Endothelial cell of umbilical vein (primary cell): ENCODE data around the gene ZNF829. TPM values are rescaled to one million over a fixed set of nuclear protein-coding genes. Genes with fewer than 3 reads are reported as not detected.
A peak's percentile ranks its signal among the peaks of the same experiment; 100 is the strongest.

Experiments used
- BruUV-seq: library from RNA; stranded (reverse); fragments of 400-500 nt; replicated peaks from 2 replicates; lab custom pipeline; 2021; lab: Mats Ljungman, UMichigan
- CTCF ChIA-PET: fragments of 300-600, 350-600 bp; sonication (Branson Sonifier 250); formaldehyde crosslinking; loops from one replicate; lab custom pipeline; 2021; ENCODE audit warnings: antibody characterized with exemption, inconsistent platforms; lab: Charles Lee
- POLR2A ChIA-PET: fragments of 300-600, 350-600 bp; sonication (Branson Sonifier 250); formaldehyde crosslinking; loops from one replicate; lab custom pipeline; 2021; ENCODE audit warnings: antibody characterized with exemption, inconsistent platforms; lab: Charles Lee
- DNase-seq: peaks from one replicate; pipeline ENCODE4 v3.0.0-alpha.2; 2011; ENCODE audit warnings: low read depth, low spot score
- FAIRE-seq: peaks from 2 replicates; lab custom pipeline; 2011; peaks lifted over from hg19 to GRCh38; lab: Jason Lieb, UNC
- H2AFZ ChIP-seq: 2 replicates; pipeline ENCODE4 v1.6.0; 2012; ENCODE audit warnings: low read depth, low read length, control low read depth, inconsistent platforms
- H3K27ac ChIP-seq: 2 replicates; pipeline ENCODE4 v1.5.1; 2011; ENCODE audit warnings: low read depth, mild to moderate bottlenecking, control low read depth, low read length, moderate library complexity; ENCODE audit not compliant: insufficient read depth
- H3K27me3 ChIP-seq, 2 experiments: 2 replicates each; pipeline versions ENCODE4 v1.6.0 to v1.6.1; 2011; ENCODE audit warnings: low read length in 2 of 2, mixed read lengths in 1 of 2; ENCODE audit not compliant: control insufficient read depth in 2 of 2, insufficient read depth in 2 of 2
- H3K36me3 ChIP-seq, 2 experiments: 2 replicates in 1 of 2; 3 replicates in 1 of 2; pipeline ENCODE4 v1.5.1; 2011; ENCODE audit warnings: low read length in 2 of 2, mild to moderate bottlenecking in 1 of 2, moderate library complexity in 1 of 2; ENCODE audit not compliant: control insufficient read depth in 2 of 2, insufficient read depth in 2 of 2; ENCODE audit errors: extremely low read depth in 1 of 2
- H3K4me1 ChIP-seq: 3 replicates; pipeline ENCODE4 v1.5.1; 2011; ENCODE audit warnings: mild to moderate bottlenecking, low read length; ENCODE audit not compliant: control insufficient read depth, insufficient read depth; ENCODE audit errors: extremely low read depth
- H3K4me2 ChIP-seq: 2 replicates; pipeline ENCODE4 v1.6.1; 2011; ENCODE audit warnings: low read length, control low read depth, mixed read lengths; ENCODE audit not compliant: insufficient read depth
- H3K4me3 ChIP-seq, 3 experiments: fragments of 200-600 bp in 1 of 3; sonication (generic), shearing (Covaris generic) in 1 of 3; replicated peaks in 1 of 3; 2 replicates each; pipeline ENCODE4 v1.5.1; 2011 to 2016; ENCODE audit warnings: control low read depth in 3 of 3, low read length in 3 of 3, mild to moderate bottlenecking in 2 of 3, inconsistent platforms in 1 of 3, low read depth in 1 of 3, moderate library complexity in 1 of 3; ENCODE audit not compliant: insufficient read depth in 1 of 3
- H3K79me2 ChIP-seq: 2 replicates; pipeline ENCODE4 v1.6.0; 2012; ENCODE audit warnings: low read length, inconsistent platforms; ENCODE audit not compliant: control insufficient read depth, insufficient read depth
- H3K9ac ChIP-seq: replicated peaks from 2 replicates; pipeline ENCODE3; 2011; ENCODE audit warnings: low read length, control low read depth; ENCODE audit not compliant: insufficient read depth; ENCODE audit errors: extremely low read depth
- H3K9me1 ChIP-seq: replicated peaks from 3 replicates; pipeline ENCODE4 v1.6.0; 2011; ENCODE audit warnings: mild to moderate bottlenecking, low read length; ENCODE audit not compliant: control insufficient read depth, insufficient read depth; ENCODE audit errors: extremely low read depth
- H3K9me3 ChIP-seq: replicated peaks from 2 replicates; pipeline ENCODE4 v1.5.1; 2012; ENCODE audit warnings: low read length, inconsistent platforms; ENCODE audit not compliant: control insufficient read depth, insufficient read depth
- H4K20me1 ChIP-seq: replicated peaks from 2 replicates; pipeline ENCODE3; 2011; ENCODE audit warnings: mild to moderate bottlenecking, low read length; ENCODE audit not compliant: control insufficient read depth, insufficient read depth; ENCODE audit errors: extremely low read depth
- EZH2 ChIP-seq: IDR thresholded peaks from 2 replicates; pipeline ENCODE4 v1.6.1; 2012; ENCODE audit warnings: borderline replicate concordance, low read depth, mild to moderate bottlenecking, moderate library complexity, low read length, inconsistent platforms; ENCODE audit not compliant: severe bottlenecking
- JUN ChIP-seq: IDR thresholded peaks from 2 replicates; pipeline ENCODE4 v1.6.1; 2011; ENCODE audit warnings: borderline replicate concordance, low read depth; ENCODE audit not compliant: insufficient read length, insufficient read depth
- dilution Hi-C: fragments of 300-500 bp; cut with MboI; formaldehyde crosslinking; loops from one replicate; pipeline ENCODE4 v1.15.0; 2019; ENCODE audit warnings: low sequenced_read_pairs; ENCODE audit not compliant: extremely low pct_ligation_motif_present
- intact Hi-C: fragments of 100-400 bp; cut with micrococcal nuclease; formaldehyde crosslinking; loops from one replicate; pipeline ENCODE4 v1.10.0; 2022
- polyA plus RNA-seq, 4 experiments: library from polyadenylated mRNA; depleted of rRNA in 3 of 4; stranded (reverse) in 3 of 4; unstranded in 1 of 4; fragments of >200 nt; gene quantifications; 2 replicates each; pipeline versions ENCODE4 v1.2.1 to v1.2.3, GENCODE V29; 2011 to 2012; ENCODE audit warnings: missing spikeins in 1 of 4
- small RNA-seq: library from RNA; depleted of rRNA; stranded (forward); fragments of <200 nt; gene quantifications from one replicate; pipeline ENCODE3, GENCODE V24; 2012; ENCODE audit warnings: low replicate concordance, low read depth; ENCODE audit not compliant: insufficient read depth, insufficient read length
- total RNA-seq: library from RNA; stranded (reverse); gene quantifications from 2 replicates; pipeline ENCODE4 v1.2.3, GENCODE V29; 2021

ZNF829 gene
- total and polyA plus RNA-seq, 2 donors (not counting 3 experiments of a cell fraction or from before 2014, with no cell fraction given): 0.47 to 1.3 TPM

- no TSS peak for BruUV-seq
- Histone ChIP-seq H3K9me1 (no peaks in the 10 kb centered on the region), H3K79me2 (no peaks in the 10 kb centered on the region), H4K20me1 (no peaks in the 10 kb centered on the region), H3K27ac (peak overlapping the region; percentile 44), H3K36me3 (no peaks in the 10 kb centered on the region), H3K27me3 (no peaks in the 10 kb centered on the region), H3K9ac (peak overlapping the region; percentile 71), H3K9me3 (no peaks in the 10 kb centered on the region), H3K4me1 (peaks cover 3% of the 10 kb centered on the region), H2AFZ (peak overlapping the region; percentile 92), H3K4me2 (peak overlapping the region; percentile 65), H3K4me3 (peak overlapping the region in 2 of 3 experiments; percentile 43 to 64)
- dilution Hi-C loops: no loop called here
- POLR2A ChIA-PET: interaction anchor here (1.8 kb wide), 1 partner anchor 11 kb away, joined by 26 read pairs; the partner anchor contains the start of gene ZNF345
- intact Hi-C loops: loop anchor here (1.0 to 10.0 kb wide), 5 partner anchors 11 to 333 kb away; partner anchors contain the start of genes ZNF345, ZNF461, ZNF568 and ZNF585A
- TF ChIP-seq JUN: no peak
- TF ChIP-seq EZH2: no peak
- CTCF ChIA-PET: interaction anchor here (0.6 to 3.1 kb wide), 3 partner anchors 10 to 647 kb away, joined by 3 to 12 read pairs (median 3); partner anchors contain the start of gene ZNF345
- FAIRE-seq (no peak), DNase-seq (no peak)
Measured at GRCh38 chr19:36838784-36839324, 77.2 kb downstream of the ZNF829 start.

Small RNAs within 50 kb of the gene (small RNA-seq; reads per million reads assigned to genes)
- gene RF00019: not detected

Other genes starting within 250 kb of the ZNF829 start
- 6.8 and 7.0 TPM in 2 replicates for gene ZNF461, start 249.5 kb downstream of the ZNF829 start, total RNA-seq
- 1.1 and 2.4 TPM in 2 replicates for gene ZNF461, start 249.5 kb downstream of the ZNF829 start, polyA plus RNA-seq
- 4.4 and 5.9 TPM in 2 replicates for gene ZNF567, start 228.7 kb downstream of the ZNF829 start, total RNA-seq
- gene ZNF567, start 228.7 kb downstream of the ZNF829 start, polyA plus RNA-seq: 2.6 and 3.4 TPM in 2 replicates
- gene ZNF850, start 143.5 kb downstream of the ZNF829 start, total RNA-seq: 3.6 and 4.5 TPM in 2 replicates
- gene ZNF850, start 143.5 kb downstream of the ZNF829 start, polyA plus RNA-seq: 0.84 and 0.98 TPM in 2 replicates
- 5.2 and 5.6 TPM in 2 replicates for gene ZNF790, start 77.9 kb downstream of the ZNF829 start, total RNA-seq
- 1.6 and 2.1 TPM in 2 replicates for gene ZNF790, start 77.9 kb downstream of the ZNF829 start, polyA plus RNA-seq
- gene ZNF345, start 65.4 kb downstream of the ZNF829 start, total RNA-seq: 3.4 and 3.8 TPM in 2 replicates
- gene ZNF345, start 65.4 kb downstream of the ZNF829 start, polyA plus RNA-seq: 2.2 and 2.7 TPM in 2 replicates
- 4.1 and 6.4 TPM in 2 replicates for gene ZNF568, start within 50 bp of the ZNF829 start, total RNA-seq
- 2.5 and 3.1 TPM in 2 replicates for gene ZNF568, start within 50 bp of the ZNF829 start, polyA plus RNA-seq
- gene ZNF420, start 162.1 kb upstream of the ZNF829 start, total RNA-seq: 4.2 and 5.3 TPM in 2 replicates
- 0.57 and 1.3 TPM in 2 replicates for gene ZNF420, start 162.1 kb upstream of the ZNF829 start, polyA plus RNA-seq